K562 (cell line): ENCODE data around the gene EFNA5. TPM values are rescaled to one million over a fixed set of nuclear protein-coding genes. Genes with fewer than 3 reads are reported as not detected.

Source experiments
- BACH1 ChIP-seq: fragments of 200-800 bp; sonication (Bioruptor generic); IDR thresholded peaks from 2 replicates; pipeline ENCODE4 v1.6.1; 2016; ENCODE audit warnings: missing genetic modification characterization, missing compliant biosample characterization
- JUND ChIP-seq, 2 experiments: IDR thresholded peaks; 2 replicates in 1 of 2; 3 replicates in 1 of 2; pipeline ENCODE4 v1.6.1; 2011; ENCODE audit warnings: borderline replicate concordance in 2 of 2, low read depth in 2 of 2, low read length in 2 of 2, improper control_type of control experiment in 1 of 2, missing biosample characterization in 1 of 2, missing genetic modification characterization in 1 of 2, missing genetic modification reagents in 1 of 2
- POLR2A ChIP-seq: fragments of 450-650 bp; conservative IDR thresholded peaks from 2 replicates; pipeline ENCODE4 v1.6.1; 2016
- ZNF407 ChIP-seq: fragments of 450-650 bp; IDR thresholded peaks from 2 replicates; pipeline ENCODE4 v1.6.1; 2016; ENCODE audit warnings: low read depth
- polyA plus RNA-seq, 8 experiments: library from polyadenylated mRNA; depleted of rRNA in 4 of 8; stranded (reverse) in 5 of 8; unstranded in 3 of 8; fragments of >200 nt; fragmentation: Nextera tagmentation in 2 of 8; fragmentation: Illumina TruSeq in 1 of 8; extraction: Ambion mirVana in 2 of 8; extraction: Trizol in 1 of 8; gene quantifications; 2 replicates each; pipeline versions ENCODE4 v1.2.1 to v1.2.3, GENCODE V29; 2011 to 2014; ENCODE audit warnings: inconsistent platforms in 1 of 8, missing spikeins in 1 of 8
- total RNA-seq, 7 experiments: library from RNA; depleted of rRNA in 6 of 7; stranded (reverse); fragments of >200 nt in 6 of 7; fragmentation: Illumina TruSeq in 2 of 7; extraction: Trizol in 2 of 7; gene quantifications; 2 replicates each; pipeline versions ENCODE4 v1.2.1 to v1.2.3, GENCODE V29; 2011 to 2021; ENCODE audit warnings: low replicate concordance in 1 of 7

Gene EFNA5
- total and polyA plus RNA-seq, 9 of the 15 experiments (the other 6 are each of a cell fraction or from before 2014, with no cell fraction given), result 0.20 TPM; not detected in 8

GRCh38 chr5:107380654-107381053 lies 290.1 kb downstream of the EFNA5 start (continued):
- no peak for TF ChIP-seq ZNF407
- TF ChIP-seq POLR2A, result no peak
- TF ChIP-seq BACH1 (tag), result no peak
- no peak for TF ChIP-seq JUND (IDR thresholded peaks at IDR 0.05; ENCODE audit: borderline replicate concordance, low read depth, low read length)
- TF ChIP-seq JUND (tag; IDR thresholded peaks at IDR 0.05; ENCODE audit: borderline replicate concordance, low read depth, low read length), result no peak
